Measurements from ENCODE around the gene TMEM87A. TPM values are rescaled to one million over a fixed set of nuclear protein-coding genes. Genes with fewer than 3 reads are reported as not detected.

The TMEM87A gene
- total RNA-seq, 3 donors from 2014 or later: 57.9 to 145 (median 102) TPM

DNA sequence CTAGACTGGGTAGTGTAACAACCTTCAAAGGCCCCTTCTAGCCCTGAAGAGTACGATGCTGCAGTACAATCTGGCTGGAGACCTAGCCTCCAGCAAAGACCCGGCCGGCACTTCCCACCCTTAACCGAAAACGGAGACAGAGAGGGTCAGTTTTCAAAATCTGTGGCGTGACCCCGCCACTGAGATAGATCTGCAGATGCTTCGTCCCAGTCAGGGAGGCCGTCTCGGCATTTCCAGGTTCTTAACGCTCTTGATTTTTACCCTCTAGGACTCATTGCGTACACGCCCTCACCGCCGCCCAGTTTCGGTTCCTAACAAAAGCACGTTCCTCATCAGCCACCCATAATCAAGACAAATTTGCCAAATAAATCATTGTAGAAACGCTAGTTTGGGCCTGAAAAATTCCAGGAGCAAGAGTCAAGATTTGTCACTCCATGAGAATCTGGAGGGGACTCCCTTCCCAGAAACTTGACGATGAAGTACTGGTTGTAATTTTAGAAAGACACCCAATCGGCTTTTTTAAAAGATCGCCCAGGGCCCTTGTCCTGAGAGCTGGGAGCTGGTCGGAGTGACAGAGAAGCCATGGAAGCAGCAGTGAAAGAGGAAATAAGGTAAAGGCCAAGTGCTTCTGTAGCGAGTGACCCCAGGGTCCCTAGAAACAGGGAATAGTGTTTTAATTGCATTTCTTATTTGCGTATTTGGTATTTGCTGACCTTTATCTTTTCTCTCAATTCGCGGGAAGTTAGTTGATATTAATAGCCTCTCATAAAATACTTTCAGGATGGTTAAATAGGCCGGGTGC lies 868 bp upstream of the TMEM87A start:
- H3K27ac ChIP-seq: peak overlapping the region; percentile 99
- peak overlapping the region; percentile 77 to 82 (median 80) for H3K4me3 ChIP-seq
- H3K27me3 ChIP-seq: no peaks in the 10 kb centered on the region
- TF ChIP-seq CTCF (IDR thresholded peaks at IDR 0.05) (no peak), POLR2A (IDR thresholded peaks at IDR 0.05) (no peak), POLR2AphosphoS5 (IDR thresholded peaks at IDR 0.05) (peak in 1 of 3 donors; percentile 13)
- intact Hi-C loops (cut with DNase I; ENCODE audit: low total_unique reads): no loop called here
- DNase-seq (ENCODE audit: low spot score in 2 of 2): peak; percentile 41 to 67
- H3K36me3 ChIP-seq: no peaks in the 10 kb centered on the region
- peaks cover 0 to 27% of the 10 kb centered on the region in 2 donors for H3K4me1 ChIP-seq
- H3K9me3 ChIP-seq: no peaks in the 10 kb centered on the region

- intact Hi-C loops (cut with DNase I; ENCODE audit: low total_unique reads): no loop called here
- H3K4me3 ChIP-seq: peak overlapping the region in 2 of 3 donors; percentile 16 to 39
These were observed 2.2 kb downstream of the TMEM87A start for GRCh38 chr15:42270996-42271395.

DNA sequence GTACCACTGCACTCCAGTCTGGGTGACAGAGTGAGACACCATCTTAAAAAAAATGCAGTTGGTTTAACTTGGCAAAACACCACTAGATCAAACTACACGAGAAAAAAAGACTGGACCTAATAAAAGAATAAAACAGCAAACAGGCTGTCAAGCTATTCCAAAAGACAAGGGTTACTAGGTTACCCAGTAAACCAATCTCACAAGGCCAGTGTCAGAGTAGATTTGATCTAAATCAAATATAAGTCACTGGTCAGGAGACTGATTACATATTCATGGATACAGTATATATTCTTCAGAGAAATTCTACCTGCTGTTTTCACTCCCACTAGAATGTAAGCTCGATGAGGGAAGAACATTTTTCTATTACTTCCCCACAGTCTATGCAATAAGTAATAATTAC lies 2.7 kb downstream of the TMEM87A start:
- Histone ChIP-seq H3K4me1 (peaks cover 0 to 23% of the 10 kb centered on the region in 2 donors), H3K4me3 (peak overlapping the region in 2 of 3 donors; percentile 16 to 39), H3K27me3 (no peaks in the 10 kb centered on the region), H3K36me3 (no peaks in the 10 kb centered on the region), H3K27ac (peak overlapping the region; percentile 68 to 69), H3K9me3 (no peaks in the 10 kb centered on the region)
- intact Hi-C loops (cut with DNase I; ENCODE audit: low total_unique reads): no loop called here
- TF ChIP-seq POLR2A (IDR thresholded peaks at IDR 0.05) (no peak), CTCF (IDR thresholded peaks at IDR 0.05) (no peak), POLR2AphosphoS5 (IDR thresholded peaks at IDR 0.05) (no peak)
- no peak for DNase-seq (ENCODE audit: low spot score in 2 of 2)

More at GRCh38 chr15:42270996-42271395, 2.2 kb downstream of the TMEM87A start:
- peak overlapping the region; percentile 68 to 69 for H3K27ac ChIP-seq
- no peaks in the 10 kb centered on the region for H3K9me3 ChIP-seq
- peaks cover 0 to 27% of the 10 kb centered on the region in 2 donors for H3K4me1 ChIP-seq
- H3K36me3 ChIP-seq: no peaks in the 10 kb centered on the region
- no peaks in the 10 kb centered on the region for H3K27me3 ChIP-seq
- TF ChIP-seq CTCF (IDR thresholded peaks at IDR 0.05): no peak
- TF ChIP-seq POLR2A (IDR thresholded peaks at IDR 0.05): no peak
- no peak for TF ChIP-seq POLR2AphosphoS5 (IDR thresholded peaks at IDR 0.05)
- no peak for DNase-seq (ENCODE audit: low spot score in 2 of 2)

- DNase-seq (ENCODE audit: low spot score in 2 of 2): no peak
- peaks cover 5% of the 10 kb centered on the region for H3K36me3 ChIP-seq
- intact Hi-C loops (cut with DNase I; ENCODE audit: low total_unique reads): no loop called here
These were observed 5.9 kb downstream of the TMEM87A start for GRCh38 chr15:42267286-42267685.

More at GRCh38 chr15:42267286-42267685, 5.9 kb downstream of the TMEM87A start:
- H3K27ac ChIP-seq: no peak overlapping the region
- TF ChIP-seq CTCF (IDR thresholded peaks at IDR 0.05) (no peak), POLR2A (IDR thresholded peaks at IDR 0.05) (no peak), POLR2AphosphoS5 (IDR thresholded peaks at IDR 0.05) (no peak)
- no peaks in the 10 kb centered on the region for H3K27me3 ChIP-seq
- no peaks in the 10 kb centered on the region for H3K9me3 ChIP-seq
- H3K4me3 ChIP-seq: no peak overlapping the region
- H3K4me1 ChIP-seq: peaks cover 0 to 16% of the 10 kb centered on the region in 2 donors
